HepG2 (cell line): Measurements from ENCODE around the gene RBM22. TPM values are rescaled to one million over a fixed set of nuclear protein-coding genes. Genes with fewer than 3 reads are reported as not detected.
A peak's percentile ranks its signal among the peaks of the same experiment; 100 is the strongest.

Experiments used
- JUN ChIP-seq: sonication (generic); formaldehyde crosslinking; IDR thresholded peaks from 2 replicates; pipeline ENCODE4 v1.4.0; 2020; ENCODE audit warnings: mild to moderate bottlenecking, missing genetic modification reagents
- KLF16 ChIP-seq, 2 experiments: sonication (generic) in 1 of 2; formaldehyde crosslinking in 1 of 2; IDR thresholded peaks; 2 replicates each; pipeline versions ENCODE4 v1.6.1 to v1.8.0; 2016 to 2023; ENCODE audit warnings: missing genetic modification reagents in 2 of 2, missing compliant biosample characterization in 1 of 2
- MTA1 ChIP-seq: sonication (generic); formaldehyde crosslinking; IDR thresholded peaks from 2 replicates; pipeline ENCODE4 v1.4.0; 2020; ENCODE audit warnings: missing genetic modification reagents, mild to moderate bottlenecking, borderline replicate concordance
- PREB ChIP-seq: sonication (generic); formaldehyde crosslinking; IDR thresholded peaks from 2 replicates; pipeline ENCODE4 v1.4.0; 2020; ENCODE audit warnings: missing genetic modification reagents
- REPIN1 ChIP-seq: sonication (generic); formaldehyde crosslinking; IDR thresholded peaks from 2 replicates; pipeline ENCODE4 v1.8.0; 2022; ENCODE audit warnings: missing genetic modification reagents, low read depth, mild to moderate bottlenecking, borderline replicate concordance
- TP53 ChIP-seq: sonication (generic); formaldehyde crosslinking; conservative IDR thresholded peaks from 2 replicates; pipeline ENCODE4 v1.4.0; 2020; ENCODE audit warnings: missing genetic modification reagents
- UBTF ChIP-seq: sonication (generic); formaldehyde crosslinking; IDR thresholded peaks from 2 replicates; pipeline ENCODE4 v1.4.0; 2020; ENCODE audit warnings: mild to moderate bottlenecking, missing genetic modification reagents
- ZBTB20 ChIP-seq: sonication (generic); formaldehyde crosslinking; IDR thresholded peaks from 2 replicates; pipeline ENCODE4 v1.8.1; 2023; ENCODE audit warnings: missing genetic modification reagents, low read depth, mild to moderate bottlenecking, borderline replicate concordance
- ZBTB40 ChIP-seq, 2 experiments: fragments of 450-650 bp in 1 of 2; sonication (generic) in 1 of 2; formaldehyde crosslinking in 1 of 2; IDR thresholded peaks; 2 replicates each; pipeline versions ENCODE4 v1.6.1 to v1.8.0; 2016 to 2022; ENCODE audit warnings: antibody characterized with exemption in 1 of 2, mild to moderate bottlenecking in 1 of 2, missing genetic modification reagents in 1 of 2
- ZMYM2 ChIP-seq: sonication (generic); formaldehyde crosslinking; IDR thresholded peaks from 2 replicates; pipeline ENCODE4 v1.8.0; 2022; ENCODE audit warnings: mild to moderate bottlenecking, missing genetic modification reagents
- ZNF234 ChIP-seq: sonication (generic); formaldehyde crosslinking; conservative IDR thresholded peaks from 2 replicates; pipeline ENCODE4 v1.5.1; 2020; ENCODE audit warnings: mild to moderate bottlenecking, missing genetic modification reagents
- ZNF3 ChIP-seq: IDR thresholded peaks from 2 replicates; pipeline ENCODE4 v1.7.0; 2017; ENCODE audit warnings: inconsistent platforms
- ZNF510 ChIP-seq: sonication (generic); formaldehyde crosslinking; IDR thresholded peaks from 2 replicates; pipeline ENCODE4 v1.4.0; 2020; ENCODE audit warnings: low read depth, mild to moderate bottlenecking, missing genetic modification reagents
- ZSCAN29 ChIP-seq: sonication (generic); formaldehyde crosslinking; conservative IDR thresholded peaks from 2 replicates; pipeline ENCODE4 v1.4.0; 2020; ENCODE audit warnings: mild to moderate bottlenecking, missing genetic modification reagents
- polyA plus RNA-seq, 8 experiments: library from polyadenylated mRNA; depleted of rRNA in 3 of 8; stranded (reverse) in 7 of 8; unstranded in 1 of 8; fragments of >200 nt; fragmentation: Illumina TruSeq in 4 of 8; extraction: Trizol in 4 of 8; gene quantifications; 2 replicates each; pipeline versions ENCODE4 v1.2.1 to v1.2.3, GENCODE V29; 2011 to 2016; ENCODE audit warnings: low read depth in 4 of 8, missing spikeins in 1 of 8, mixed read lengths in 1 of 8; ENCODE audit not compliant: insufficient read depth in 1 of 8
- total RNA-seq, 5 experiments: library from RNA; depleted of rRNA; stranded (reverse); fragments of >200 nt; fragmentation: Illumina TruSeq; extraction: Trizol; gene quantifications; 2 replicates each; pipeline ENCODE4 v1.2.3, GENCODE V29; 2016; ENCODE audit warnings: low read depth in 1 of 5

The RBM22 gene
- total and polyA plus RNA-seq, 2 of the 13 experiments (the other 11 are each of a cell fraction or from before 2014, with no cell fraction given) = 28.3 to 35.0 TPM

- TF ChIP-seq UBTF (CRISPR knock-in tag) (peak; percentile 76), PREB (CRISPR knock-in tag) (no peak), ZSCAN29 (no peak), ZNF510 (CRISPR knock-in tag) (no peak), ZBTB40 (IDR thresholded peaks at IDR 0.05) (no peak), ZBTB40 (CRISPR knock-in tag; IDR thresholded peaks at IDR 0.05) (peak; percentile 80), TP53 (CRISPR knock-in tag) (no peak), ZMYM2 (CRISPR knock-in tag) (peak; percentile 30; the same call in 1 of the 2 replicates), REPIN1 (CRISPR knock-in tag) (peak; percentile 75), ZNF234 (CRISPR knock-in tag) (no peak), KLF16 (CRISPR knock-in tag; IDR thresholded peaks at IDR 0.05) (peak in 1 of 2 experiments; percentile 59; a peak in 2 of 4 replicates), JUN (CRISPR knock-in tag) (peak; percentile 63; the same call in 1 of the 2 replicates), ZNF3 (CRISPR knock-in tag) (no peak), ZBTB20 (CRISPR knock-in tag) (no peak), MTA1 (peak; percentile 38; the same call in 1 of the 2 replicates)
Observed at GRCh38 chr5:150700594-150701377, at the start of gene RBM22 (continued).
